ENCODE measurements around the gene ABHD16A. TPM values are rescaled to one million over a fixed set of nuclear protein-coding genes. Genes with fewer than 3 reads are reported as not detected.

The ABHD16A gene
- polyA plus RNA-seq, 3 donors: 63.2 to 68.7 (median 63.5) TPM

DNA sequence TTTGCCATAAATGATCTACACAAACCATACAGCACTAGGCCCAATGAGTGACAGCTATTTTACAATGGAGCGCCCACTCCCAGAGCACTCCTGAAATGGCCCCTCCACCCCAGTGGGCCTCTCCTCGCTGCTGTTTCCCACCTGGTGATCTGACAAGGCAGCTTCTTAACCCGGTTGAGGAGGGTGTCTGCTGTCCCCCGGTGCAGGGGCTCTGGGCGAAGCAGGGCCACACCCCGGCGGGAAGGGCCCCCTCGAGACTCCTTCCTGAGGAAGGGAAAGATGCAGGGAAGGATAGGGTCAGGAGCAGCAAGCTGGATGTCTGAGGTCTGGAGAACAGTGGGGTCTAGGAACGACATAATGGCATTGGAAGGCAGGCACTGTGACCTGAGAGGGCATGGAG is 10.2 kb downstream of the ABHD16A start:
- no peak for DNase-seq

GRCh38 chr6:31692353-31692752 is 10.8 kb downstream of the ABHD16A start:
- no peak for DNase-seq

GRCh38 chr6:31691564-31692108 is 11.5 kb downstream of the ABHD16A start:
- no peak for DNase-seq

- DNase-seq: no peak
Observed at GRCh38 chr6:31691078-31691463, 12.1 kb downstream of the ABHD16A start.

DNA sequence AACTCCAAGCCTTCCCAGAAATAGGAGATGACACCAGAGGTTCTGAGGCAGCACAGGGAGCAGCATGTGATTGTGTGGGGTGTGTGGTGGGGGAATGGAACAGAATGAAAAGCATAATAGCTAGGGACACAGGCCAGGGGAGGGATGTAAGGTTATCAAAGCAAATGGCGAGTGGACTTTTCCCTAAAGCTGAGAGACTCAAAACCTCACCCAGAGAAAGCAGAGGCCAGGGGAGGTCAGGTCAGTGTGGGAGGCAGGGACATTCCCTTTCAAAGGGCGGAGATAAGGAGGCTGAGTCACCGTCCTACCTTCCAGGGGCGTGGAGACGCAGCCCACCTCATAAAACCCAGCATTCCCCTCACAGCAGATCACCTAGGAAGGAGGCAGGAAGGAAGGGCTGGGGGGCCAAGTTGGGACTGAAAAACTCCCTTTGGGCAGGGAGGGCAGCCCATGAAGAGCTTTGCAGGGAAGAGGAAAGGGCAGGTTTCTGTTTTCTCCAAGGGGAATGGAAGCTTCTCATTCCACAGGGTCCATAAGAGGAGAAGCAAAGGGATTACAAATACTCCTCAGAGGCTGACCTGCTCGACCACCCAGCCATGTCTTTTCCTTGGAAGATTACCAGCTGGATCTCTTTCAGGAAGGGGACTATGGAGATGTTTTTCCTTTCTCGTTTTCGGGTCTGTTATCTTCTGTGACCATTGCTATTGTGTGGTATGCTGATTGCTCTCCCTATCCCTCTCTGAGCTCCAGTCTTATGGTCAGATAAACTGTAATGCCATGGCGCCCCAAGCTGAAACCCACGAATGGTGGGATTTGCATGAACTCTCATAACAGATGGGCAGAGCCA is 12.7 kb downstream of the ABHD16A start:
- DNase-seq: no peak

GRCh38 chr6:31689249-31690110 is 13.6 kb downstream of the ABHD16A start:
- DNase-seq: no peak

DNA sequence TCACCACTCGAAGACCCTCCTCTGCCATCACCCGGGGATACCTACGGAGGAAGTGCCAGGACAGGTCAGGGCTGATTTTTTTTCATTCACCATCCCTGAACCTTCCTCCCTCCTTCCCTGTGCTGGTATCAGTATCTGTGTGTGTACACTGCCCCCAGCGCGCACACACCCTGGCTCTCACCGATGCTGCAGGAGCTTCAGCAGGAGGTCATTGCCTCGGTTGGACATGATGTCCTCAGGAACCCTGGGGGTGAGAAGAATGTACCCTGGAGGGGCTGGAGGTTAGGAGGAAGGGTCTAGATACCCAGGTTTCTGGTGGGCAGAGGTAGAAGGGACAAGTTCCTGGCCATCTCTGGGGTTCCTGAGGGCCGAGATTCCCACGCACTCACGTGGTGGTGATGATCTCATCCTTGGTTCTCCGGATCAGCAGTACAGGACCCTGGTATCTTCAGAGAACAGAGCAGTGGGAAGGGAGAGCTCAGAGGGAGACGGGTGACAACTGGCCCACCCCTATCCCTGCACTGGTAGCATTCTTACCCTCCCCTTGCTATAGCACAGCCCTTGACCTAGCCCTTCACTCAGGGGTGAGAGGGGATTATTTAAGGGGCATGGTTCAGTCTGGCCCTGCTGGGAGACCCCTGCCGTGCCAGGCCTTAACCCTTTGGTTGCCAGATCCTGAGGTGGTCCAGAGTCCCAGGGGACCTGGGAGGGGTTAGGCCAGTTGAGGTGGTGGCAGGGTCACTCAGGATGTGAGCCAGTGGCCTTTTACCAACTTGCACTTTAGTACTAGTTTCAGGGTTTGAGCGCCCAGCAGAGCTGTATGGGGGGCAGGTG is 15.0 kb downstream of the ABHD16A start:
- no peak for DNase-seq

GRCh38 chr6:31687321-31687720 is 15.8 kb downstream of the ABHD16A start:
- no peak for DNase-seq

- no peak for DNase-seq
Observed at GRCh38 chr6:31686483-31686882, 16.6 kb downstream of the ABHD16A start.

DNA sequence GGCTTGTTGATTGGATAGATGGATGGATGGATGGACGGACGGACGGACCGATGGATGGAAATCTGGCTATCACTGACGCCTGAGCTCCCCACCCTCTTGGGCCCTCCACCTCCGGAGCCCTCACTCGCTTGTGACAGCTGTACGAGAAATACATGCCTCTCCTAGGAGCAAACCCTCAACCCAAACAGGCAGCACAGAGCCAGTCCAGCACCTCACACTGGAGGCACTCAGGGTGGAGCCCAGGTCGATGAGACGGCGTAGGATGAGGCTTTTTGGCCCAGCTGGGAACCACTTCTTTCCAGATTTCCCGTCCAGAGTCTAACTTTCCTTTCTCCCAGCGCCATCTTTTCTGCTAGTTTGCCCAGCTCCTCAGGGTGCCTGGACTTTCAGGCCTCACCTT is 19.5 kb downstream of the ABHD16A start:
- DNase-seq: no peak

DNA sequence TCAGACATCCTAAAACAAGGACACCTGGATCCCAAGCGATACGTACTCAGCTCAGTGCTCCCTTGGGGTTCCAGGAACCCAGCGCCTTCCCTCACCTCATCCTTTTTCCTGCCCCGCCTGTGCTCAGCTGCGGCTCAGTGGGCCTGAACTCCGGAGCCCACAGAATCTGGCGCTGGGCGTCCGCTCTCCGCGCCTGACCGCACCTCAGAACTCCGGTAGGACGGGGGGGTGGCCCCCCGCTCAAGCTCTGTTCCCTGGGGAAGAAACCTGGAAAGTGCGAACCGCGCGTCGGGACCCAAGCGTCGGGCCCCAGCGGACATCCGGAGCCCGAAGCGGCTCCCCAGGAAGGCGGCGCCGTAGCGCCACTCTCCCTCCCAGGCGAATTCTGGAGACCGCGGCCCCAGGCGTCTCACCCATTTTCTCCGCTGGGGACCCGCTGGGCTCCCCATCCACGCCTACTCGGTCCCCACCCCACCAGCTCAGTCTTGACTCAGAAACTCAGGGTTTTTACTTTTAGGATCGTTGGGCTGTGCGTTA is 21.9 kb downstream of the ABHD16A start:
- no peak for DNase-seq

- peak; percentile 89 for DNase-seq
Observed at GRCh38 chr6:31680226-31681134, 22.6 kb downstream of the ABHD16A start, which contains the start of gene LY6G5C. TSS of gene LY6G5C (minus strand) at chr6:31681067. CDS start at chr6:31680373, 694 bp downstream.

DNA sequence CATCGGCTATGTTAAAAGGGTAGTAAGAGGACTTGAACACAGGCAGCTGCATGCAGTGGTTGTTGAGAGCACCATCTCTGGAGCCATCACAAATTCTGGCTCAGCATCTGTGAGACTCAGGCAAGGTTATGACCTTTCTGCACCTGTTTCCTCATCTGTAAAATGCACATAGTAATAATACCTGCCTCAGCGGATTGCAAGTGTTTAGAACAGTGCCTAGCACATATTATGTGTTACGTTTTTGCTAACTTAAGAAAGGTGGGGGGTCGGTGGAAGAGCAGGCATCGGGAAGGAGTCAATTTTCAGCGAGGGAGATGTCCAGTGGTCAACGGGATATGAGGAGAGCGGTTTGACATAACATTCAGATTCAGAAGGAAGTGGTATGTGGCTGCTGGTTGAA is 25.2 kb downstream of the ABHD16A start:
- DNase-seq: no peak

- DNase-seq: no peak
Observed at GRCh38 chr6:31676904-31677303, 26.2 kb downstream of the ABHD16A start.

- DNase-seq: no peak
Observed at GRCh38 chr6:31676322-31676903, 26.7 kb downstream of the ABHD16A start.

GRCh38 chr6:31669676-31670075 is 33.4 kb downstream of the ABHD16A start, which contains the start of gene LY6G5B:
TSS of gene LY6G5B (plus strand) at chr6:31669976. CDS start at chr6:31670951, 975 bp downstream.
- DNase-seq: no peak

DNA sequence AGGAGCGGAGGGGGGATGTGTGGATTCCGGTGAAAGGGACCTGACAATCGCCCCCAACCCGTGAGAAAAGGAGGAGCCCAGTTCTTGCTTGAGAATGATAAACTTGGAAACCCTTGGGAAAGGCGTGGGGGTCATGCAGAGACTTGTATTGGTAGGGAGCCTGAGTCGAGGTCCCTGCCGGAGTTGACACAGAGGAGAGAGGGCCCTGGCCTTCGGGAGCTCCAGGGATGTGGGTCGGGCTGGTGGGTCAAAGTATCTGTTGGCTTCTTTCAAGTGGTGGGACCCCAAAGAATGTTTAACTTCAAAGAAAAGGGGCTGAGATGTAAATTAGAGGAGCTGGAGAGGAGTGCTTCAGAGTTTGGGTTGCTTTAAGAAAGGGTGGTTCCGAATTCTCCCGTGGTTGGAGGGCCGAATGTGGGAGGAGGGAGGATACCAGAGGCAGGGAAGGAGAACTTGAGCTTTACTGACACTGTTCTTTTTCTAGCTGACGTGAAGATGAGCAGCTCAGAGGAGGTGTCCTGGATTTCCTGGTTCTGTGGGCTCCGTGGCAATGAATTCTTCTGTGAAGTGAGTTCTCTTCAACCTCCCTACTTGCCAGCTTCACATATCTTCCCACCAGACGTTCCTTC is 36.7 kb downstream of the ABHD16A start:
- DNase-seq: peak; percentile 34

GRCh38 chr6:31665501-31666336 is 37.4 kb downstream of the ABHD16A start, which contains the start of gene CSNK2B:
TSS of gene CSNK2B (plus strand) at chr6:31666080. CDS start at chr6:31666832, 752 bp downstream.
- peak; percentile 98 for DNase-seq
